HepG2 (cell line): Measurements from ENCODE around the gene TFEB. TPM values are rescaled to one million over a fixed set of nuclear protein-coding genes. Genes with fewer than 3 reads are reported as not detected.

Source experiments
- CHCHD3 ChIP-seq: sonication (generic); formaldehyde crosslinking; IDR thresholded peaks from 2 replicates; pipeline ENCODE4 v1.8.0; 2022; ENCODE audit warnings: mild to moderate bottlenecking, missing genetic modification reagents, moderate library complexity
- GATAD1 ChIP-seq: IDR thresholded peaks from 2 replicates; pipeline ENCODE4 v1.6.1; 2016; ENCODE audit warnings: missing genetic modification reagents, missing compliant biosample characterization
- NR0B2 ChIP-seq: sonication (generic); formaldehyde crosslinking; IDR thresholded peaks from 2 replicates; pipeline ENCODE4 v1.4.0; 2020; ENCODE audit warnings: mild to moderate bottlenecking, missing genetic modification reagents
- POGZ ChIP-seq: sonication (generic); formaldehyde crosslinking; IDR thresholded peaks from 2 replicates; pipeline ENCODE4 v1.4.0; 2020; ENCODE audit warnings: mild to moderate bottlenecking, missing genetic modification reagents
- RBFOX2 ChIP-seq: fragments of 200-400 bp; formaldehyde crosslinking; IDR thresholded peaks from 2 replicates; pipeline ENCODE4 v1.6.1; 2017; ENCODE audit warnings: low read depth, mild to moderate bottlenecking, low read length
- REPIN1 ChIP-seq: sonication (generic); formaldehyde crosslinking; IDR thresholded peaks from 2 replicates; pipeline ENCODE4 v1.8.0; 2022; ENCODE audit warnings: missing genetic modification reagents, low read depth, mild to moderate bottlenecking, borderline replicate concordance
- RXRB ChIP-seq: IDR thresholded peaks from 2 replicates; pipeline ENCODE4 v1.6.1; 2016; ENCODE audit warnings: borderline replicate concordance, missing genetic modification reagents, missing compliant biosample characterization
- SNAPC2 ChIP-seq: sonication (generic); formaldehyde crosslinking; IDR thresholded peaks from 2 replicates; pipeline ENCODE4 v1.8.1; 2022; ENCODE audit warnings: mild to moderate bottlenecking, missing genetic modification reagents
- SOX6 ChIP-seq, 2 experiments: fragments of 450-650 bp in 1 of 2; sonication (generic) in 1 of 2; formaldehyde crosslinking in 1 of 2; IDR thresholded peaks; 2 replicates each; pipeline versions ENCODE4 v1.4.0 to v1.6.1; 2017 to 2020; ENCODE audit warnings: antibody characterized with exemption in 1 of 2, mild to moderate bottlenecking in 1 of 2, missing genetic modification reagents in 1 of 2
- SPEN ChIP-seq: sonication (generic); formaldehyde crosslinking; IDR thresholded peaks from 2 replicates; pipeline ENCODE4 v1.5.1; 2020; ENCODE audit warnings: low read depth, mild to moderate bottlenecking, missing genetic modification reagents
- STAT6 ChIP-seq: sonication (generic); formaldehyde crosslinking; IDR thresholded peaks from 2 replicates; pipeline ENCODE4 v1.4.0; 2020; ENCODE audit warnings: missing genetic modification reagents, mild to moderate bottlenecking, borderline replicate concordance
- TAF1 ChIP-seq: sonication (generic); formaldehyde crosslinking; IDR thresholded peaks from 2 replicates; pipeline ENCODE4 v1.4.0; 2020; ENCODE audit warnings: missing genetic modification reagents
- ZIK1 ChIP-seq: sonication (generic); formaldehyde crosslinking; IDR thresholded peaks from 2 replicates; pipeline ENCODE4 v1.5.0; 2020; ENCODE audit warnings: mild to moderate bottlenecking, low read depth, missing genetic modification reagents, borderline replicate concordance
- ZNF121 ChIP-seq: sonication (generic); formaldehyde crosslinking; IDR thresholded peaks from 2 replicates; pipeline ENCODE4 v1.5.0; 2020; ENCODE audit warnings: mild to moderate bottlenecking, missing genetic modification reagents
- ZNF230 ChIP-seq: sonication (generic); formaldehyde crosslinking; IDR thresholded peaks from 2 replicates; pipeline ENCODE4 v1.4.0; 2020; ENCODE audit warnings: mild to moderate bottlenecking, missing genetic modification reagents
- ZNF788 ChIP-seq: sonication (generic); formaldehyde crosslinking; IDR thresholded peaks from 2 replicates; pipeline ENCODE4 v1.5.0; 2020; ENCODE audit warnings: mild to moderate bottlenecking, missing genetic modification reagents, borderline replicate concordance
- ZNF83 ChIP-seq: sonication (generic); formaldehyde crosslinking; IDR thresholded peaks from 2 replicates; pipeline ENCODE4 v1.4.0; 2020; ENCODE audit warnings: missing genetic modification reagents, mild to moderate bottlenecking, borderline replicate concordance
- polyA plus RNA-seq, 8 experiments: library from polyadenylated mRNA; depleted of rRNA in 3 of 8; stranded (reverse) in 7 of 8; unstranded in 1 of 8; fragments of >200 nt; fragmentation: Illumina TruSeq in 4 of 8; extraction: Trizol in 4 of 8; gene quantifications; 2 replicates each; pipeline versions ENCODE4 v1.2.1 to v1.2.3, GENCODE V29; 2011 to 2016; ENCODE audit warnings: low read depth in 4 of 8, missing spikeins in 1 of 8, mixed read lengths in 1 of 8; ENCODE audit not compliant: insufficient read depth in 1 of 8
- total RNA-seq, 5 experiments: library from RNA; depleted of rRNA; stranded (reverse); fragments of >200 nt; fragmentation: Illumina TruSeq; extraction: Trizol; gene quantifications; 2 replicates each; pipeline ENCODE4 v1.2.3, GENCODE V29; 2016; ENCODE audit warnings: low read depth in 1 of 5
- TF ChIP-seq, protein P1 (sequence below): sonication (generic); formaldehyde crosslinking; IDR thresholded peaks from 2 replicates; pipeline ENCODE4 v1.4.0; 2020; ENCODE audit warnings: missing genetic modification reagents
- TF ChIP-seq, protein P2 (sequence below): sonication (generic); IDR thresholded peaks from 2 replicates; pipeline ENCODE4 v1.6.1; 2016; ENCODE audit warnings: low read depth, borderline replicate concordance
- TF ChIP-seq, protein P3 (sequence below): sonication (generic); formaldehyde crosslinking; IDR thresholded peaks from 2 replicates; pipeline ENCODE4 v1.8.1; 2023; ENCODE audit warnings: mild to moderate bottlenecking, missing genetic modification reagents

The TFEB gene
- total and polyA plus RNA-seq, 2 of the 13 experiments (the other 11 are each of a cell fraction or from before 2014, with no cell fraction given), result 13.3 to 18.7 TPM

- TF ChIP-seq SNAPC2 (CRISPR knock-in tag) (no peak), ZNF230 (no peak), ZIK1 (CRISPR knock-in tag) (no peak; the same call in 1 of the 2 replicates), CHCHD3 (no peak), SOX6 (IDR thresholded peaks at IDR 0.05) (no peak), SOX6 (CRISPR knock-in tag; IDR thresholded peaks at IDR 0.05) (peak; percentile 51; the same call in 1 of the 2 replicates), RBFOX2 (peak; percentile 91), ZNF83 (CRISPR knock-in tag) (no peak), RXRB (CRISPR knock-in tag) (no peak), STAT6 (CRISPR knock-in tag) (no peak), NR0B2 (CRISPR knock-in tag) (no peak), REPIN1 (CRISPR knock-in tag) (no peak), TAF1 (CRISPR knock-in tag) (0 out of 2 replicates have a peak, but pooled peaks have one; percentile 11), ZNF121 (0 out of 2 replicates have a peak, but pooled peaks have one; percentile 45), POGZ (CRISPR knock-in tag) (0 out of 2 replicates have a peak, but pooled peaks have one; percentile 11), ZNF788 (CRISPR knock-in tag) (peak; percentile 27; the same call in 1 of the 2 replicates), GATAD1 (CRISPR knock-in tag) (0 out of 2 replicates have a peak, but pooled peaks have one; percentile 17), SPEN (CRISPR knock-in tag) (peak; percentile 2; the same call in 1 of the 2 replicates)
- TF ChIP-seq, protein P1, sequence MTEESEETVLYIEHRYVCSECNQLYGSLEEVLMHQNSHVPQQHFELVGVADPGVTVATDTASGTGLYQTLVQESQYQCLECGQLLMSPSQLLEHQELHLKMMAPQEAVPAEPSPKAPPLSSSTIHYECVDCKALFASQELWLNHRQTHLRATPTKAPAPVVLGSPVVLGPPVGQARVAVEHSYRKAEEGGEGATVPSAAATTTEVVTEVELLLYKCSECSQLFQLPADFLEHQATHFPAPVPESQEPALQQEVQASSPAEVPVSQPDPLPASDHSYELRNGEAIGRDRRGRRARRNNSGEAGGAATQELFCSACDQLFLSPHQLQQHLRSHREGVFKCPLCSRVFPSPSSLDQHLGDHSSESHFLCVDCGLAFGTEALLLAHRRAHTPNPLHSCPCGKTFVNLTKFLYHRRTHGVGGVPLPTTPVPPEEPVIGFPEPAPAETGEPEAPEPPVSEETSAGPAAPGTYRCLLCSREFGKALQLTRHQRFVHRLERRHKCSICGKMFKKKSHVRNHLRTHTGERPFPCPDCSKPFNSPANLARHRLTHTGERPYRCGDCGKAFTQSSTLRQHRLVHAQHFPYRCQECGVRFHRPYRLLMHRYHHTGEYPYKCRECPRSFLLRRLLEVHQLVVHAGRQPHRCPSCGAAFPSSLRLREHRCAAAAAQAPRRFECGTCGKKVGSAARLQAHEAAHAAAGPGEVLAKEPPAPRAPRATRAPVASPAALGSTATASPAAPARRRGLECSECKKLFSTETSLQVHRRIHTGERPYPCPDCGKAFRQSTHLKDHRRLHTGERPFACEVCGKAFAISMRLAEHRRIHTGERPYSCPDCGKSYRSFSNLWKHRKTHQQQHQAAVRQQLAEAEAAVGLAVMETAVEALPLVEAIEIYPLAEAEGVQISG (CRISPR knock-in tag), result peak; percentile 10
- TF ChIP-seq, protein P2, sequence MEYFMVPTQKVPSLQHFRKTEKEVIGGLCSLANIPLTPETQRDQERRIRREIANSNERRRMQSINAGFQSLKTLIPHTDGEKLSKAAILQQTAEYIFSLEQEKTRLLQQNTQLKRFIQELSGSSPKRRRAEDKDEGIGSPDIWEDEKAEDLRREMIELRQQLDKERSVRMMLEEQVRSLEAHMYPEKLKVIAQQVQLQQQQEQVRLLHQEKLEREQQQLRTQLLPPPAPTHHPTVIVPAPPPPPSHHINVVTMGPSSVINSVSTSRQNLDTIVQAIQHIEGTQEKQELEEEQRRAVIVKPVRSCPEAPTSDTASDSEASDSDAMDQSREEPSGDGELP, result peak; percentile 20; the same call in 1 of the 2 replicates
- TF ChIP-seq, protein P3, sequence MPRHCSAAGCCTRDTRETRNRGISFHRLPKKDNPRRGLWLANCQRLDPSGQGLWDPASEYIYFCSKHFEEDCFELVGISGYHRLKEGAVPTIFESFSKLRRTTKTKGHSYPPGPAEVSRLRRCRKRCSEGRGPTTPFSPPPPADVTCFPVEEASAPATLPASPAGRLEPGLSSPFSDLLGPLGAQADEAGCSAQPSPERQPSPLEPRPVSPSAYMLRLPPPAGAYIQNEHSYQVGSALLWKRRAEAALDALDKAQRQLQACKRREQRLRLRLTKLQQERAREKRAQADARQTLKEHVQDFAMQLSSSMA (CRISPR knock-in tag), result no peak
These were observed 562 bp downstream of the TFEB start (continued) for GRCh38 chr6:41734666-41735426.
